GM18502 (cell line): ENCODE results near the gene MPPED2.

ENCODE experiments used
- ATAC-seq: cut with Tn5 transposase; IDR thresholded peaks from one replicate; pipeline ENCODE4 v1.9.1; 2021; ENCODE audit warnings: mild to moderate bottlenecking; ENCODE audit not compliant: unreplicated experiment, poor library complexity

Gene MPPED2

DNA sequence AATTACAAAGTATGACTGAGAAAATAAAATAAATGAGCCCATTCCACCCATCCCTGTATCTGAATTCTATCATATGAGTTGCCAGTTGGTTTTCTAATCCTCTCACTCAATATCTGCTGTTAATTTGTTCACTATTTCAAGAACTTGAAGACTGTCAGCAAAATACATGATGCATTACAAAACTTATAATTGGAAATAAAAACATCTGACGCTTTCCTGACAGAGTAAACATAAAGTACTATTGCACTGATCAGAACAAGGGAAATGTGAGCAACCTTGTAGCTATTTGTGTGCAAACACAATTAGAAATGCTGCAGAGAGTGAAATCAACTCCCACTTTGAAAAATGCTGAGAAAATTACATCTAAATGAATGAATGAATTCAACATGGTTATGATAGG lies 97.1 kb downstream of the MPPED2 start:
- ATAC-seq = no peak

DNA sequence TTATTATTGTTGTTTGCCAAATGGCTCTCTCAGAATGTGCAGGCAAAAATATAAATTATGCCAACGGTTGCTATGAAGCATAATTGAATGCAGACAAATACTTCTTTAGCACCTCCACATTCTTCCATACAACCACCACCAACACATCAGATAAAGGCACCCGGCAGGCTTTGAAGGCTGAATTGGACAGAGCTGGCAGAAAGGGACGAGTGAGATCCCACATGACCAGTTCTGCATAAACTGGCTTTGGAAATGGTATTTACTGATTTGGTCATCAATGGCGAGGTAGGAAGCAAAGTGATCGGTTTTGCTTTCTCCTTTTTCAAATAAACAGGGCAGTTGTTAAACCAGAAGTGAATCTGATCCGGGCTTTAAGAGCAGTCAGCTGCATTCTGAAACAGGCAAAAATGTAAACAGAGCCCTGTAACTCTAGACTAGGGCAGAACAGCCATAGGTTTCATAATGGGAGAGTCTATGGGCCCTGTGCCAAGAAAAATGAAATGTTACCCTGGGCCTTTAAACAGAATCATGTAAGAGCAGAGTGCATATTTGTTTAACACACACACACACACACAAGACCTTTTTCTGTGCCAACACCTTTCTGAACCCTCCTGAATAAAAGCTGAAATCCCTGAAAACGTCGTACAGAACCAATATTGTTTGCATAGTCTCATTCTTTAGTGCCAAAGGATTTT lies 97.7 kb downstream of the MPPED2 start:
- no peak for ATAC-seq

DNA sequence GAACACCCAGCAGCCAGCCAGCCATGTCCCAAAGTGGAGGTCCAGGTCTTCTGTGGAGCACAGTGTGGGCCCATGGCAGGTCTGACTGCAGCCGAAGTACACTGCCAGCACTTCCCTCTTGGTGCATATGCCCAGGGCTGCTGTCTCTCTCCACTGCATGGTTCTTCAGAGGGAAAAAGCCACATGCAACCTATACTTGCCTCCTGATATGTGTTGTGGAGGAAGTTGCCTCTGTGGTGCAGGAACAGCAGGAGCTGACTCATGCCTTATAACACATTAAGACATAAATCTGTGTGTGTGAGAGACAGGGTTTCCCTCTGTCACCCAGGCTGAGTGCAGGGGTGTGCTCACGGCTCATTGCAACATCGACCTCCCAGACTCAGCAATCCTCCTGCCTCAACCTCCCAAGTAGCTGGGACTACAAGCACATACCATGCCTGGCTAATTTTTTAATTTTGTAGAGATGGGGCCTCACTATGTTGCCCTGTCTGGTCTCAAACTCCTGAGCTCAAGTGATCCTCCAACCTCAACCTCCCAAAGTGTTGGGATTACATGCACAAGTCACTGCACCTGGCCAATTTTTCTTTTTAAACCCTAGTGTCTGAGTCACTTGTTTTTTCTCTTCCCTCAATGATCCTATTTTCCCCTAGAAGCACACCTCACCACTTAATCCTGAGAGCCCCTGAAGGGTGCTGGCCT lies 98.8 kb downstream of the MPPED2 start:
- no peak for ATAC-seq

DNA sequence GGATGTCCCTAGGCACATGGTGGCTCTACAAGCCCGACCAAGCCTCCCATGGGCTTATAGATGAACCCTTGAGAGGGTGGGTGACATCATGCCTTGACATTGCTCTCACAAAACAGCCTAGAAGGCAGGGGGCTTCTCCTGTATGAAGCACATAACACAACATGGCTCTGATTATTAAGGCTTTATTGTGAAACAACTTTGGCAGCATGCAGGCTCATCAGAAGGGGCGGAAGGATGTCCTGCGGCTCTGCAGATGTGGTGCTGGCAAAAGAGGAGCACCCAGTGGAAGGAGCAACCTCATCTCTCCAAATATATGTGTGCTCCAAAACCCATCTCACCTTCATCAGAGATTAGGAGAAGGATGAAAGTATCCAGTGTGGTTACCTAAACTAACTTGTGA lies 100.4 kb downstream of the MPPED2 start:
- ATAC-seq = no peak

DNA sequence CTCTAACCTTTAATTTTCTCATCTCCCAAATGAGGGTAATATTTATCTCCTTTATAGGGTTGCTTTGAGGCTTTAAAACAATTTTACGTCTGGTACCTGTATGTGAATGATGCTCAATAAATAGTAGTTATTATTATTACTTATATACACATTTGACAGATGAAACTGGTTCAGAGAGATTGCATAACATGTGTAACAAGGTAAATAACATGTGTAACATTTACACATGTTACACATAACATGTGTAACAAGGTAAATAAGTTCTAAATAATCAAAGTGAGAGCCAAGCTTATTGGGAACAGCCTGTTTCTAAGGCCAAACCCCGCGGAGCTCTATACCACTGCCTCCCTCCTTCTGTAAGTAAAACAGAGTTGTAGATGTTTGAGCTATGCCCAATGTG lies 100.9 kb downstream of the MPPED2 start:
- no peak for ATAC-seq

GRCh38 chr11:30483056-30483455 lies 103.1 kb downstream of the MPPED2 start:
- ATAC-seq = no peak

DNA sequence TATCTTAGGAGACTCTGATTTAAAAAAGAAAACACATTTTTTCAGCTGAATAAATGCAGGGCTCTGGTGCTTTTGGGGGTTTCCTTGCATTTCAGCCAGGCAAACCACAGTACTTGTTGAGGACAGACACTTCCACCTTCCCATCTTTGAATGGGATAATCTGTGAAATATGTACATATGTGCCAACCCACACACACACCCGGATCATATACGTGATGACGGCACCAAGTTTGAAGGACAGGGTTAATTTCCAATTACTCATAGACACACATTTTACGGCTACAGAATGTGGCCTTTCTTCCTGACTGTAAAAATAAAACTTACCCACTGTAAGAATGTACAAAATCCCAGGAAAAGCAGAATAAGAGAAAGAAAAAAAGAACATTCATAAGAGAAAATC lies 104.4 kb downstream of the MPPED2 start:
- no peak for ATAC-seq

GRCh38 chr11:30481330-30481729 lies 104.8 kb downstream of the MPPED2 start:
- ATAC-seq = no peak

DNA sequence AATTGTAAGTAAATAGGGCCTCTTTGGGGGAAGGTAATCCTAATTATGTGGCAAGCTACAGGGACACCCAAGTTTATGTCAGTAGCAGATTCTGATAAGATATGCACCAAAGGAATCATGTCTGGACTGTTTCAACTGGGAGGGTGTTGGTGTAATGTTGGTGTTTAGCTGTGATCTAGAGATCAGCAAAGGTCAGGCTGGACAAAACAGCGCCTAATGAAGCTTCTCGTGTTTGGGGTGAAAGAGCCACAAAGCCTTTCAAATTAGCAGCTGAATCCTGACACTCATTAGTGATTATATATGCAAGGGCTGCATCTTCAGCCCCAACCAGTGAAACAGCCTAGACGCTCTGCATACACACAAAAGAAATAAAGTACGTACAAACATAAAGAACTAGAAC lies 106.3 kb downstream of the MPPED2 start:
- no peak for ATAC-seq

DNA sequence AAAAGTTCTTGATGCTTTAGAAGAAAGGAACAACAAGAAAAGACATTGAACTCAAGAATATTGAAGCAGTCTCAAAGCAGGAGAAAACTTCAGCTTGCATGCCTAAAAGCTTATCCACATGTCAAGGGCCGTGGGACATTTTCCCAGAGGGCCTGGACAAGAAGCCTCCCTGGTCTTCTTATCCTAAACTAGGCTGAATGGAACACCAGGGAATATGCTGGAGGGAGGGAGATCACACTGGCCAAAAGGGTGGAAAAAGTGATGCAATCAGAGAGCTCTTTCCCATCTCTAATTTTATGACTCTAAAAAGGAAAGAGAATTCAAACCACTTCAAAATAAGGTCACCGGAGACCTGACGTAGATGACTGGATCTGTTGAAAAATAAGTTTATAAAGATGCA lies 107.2 kb downstream of the MPPED2 start:
- ATAC-seq = no peak

DNA sequence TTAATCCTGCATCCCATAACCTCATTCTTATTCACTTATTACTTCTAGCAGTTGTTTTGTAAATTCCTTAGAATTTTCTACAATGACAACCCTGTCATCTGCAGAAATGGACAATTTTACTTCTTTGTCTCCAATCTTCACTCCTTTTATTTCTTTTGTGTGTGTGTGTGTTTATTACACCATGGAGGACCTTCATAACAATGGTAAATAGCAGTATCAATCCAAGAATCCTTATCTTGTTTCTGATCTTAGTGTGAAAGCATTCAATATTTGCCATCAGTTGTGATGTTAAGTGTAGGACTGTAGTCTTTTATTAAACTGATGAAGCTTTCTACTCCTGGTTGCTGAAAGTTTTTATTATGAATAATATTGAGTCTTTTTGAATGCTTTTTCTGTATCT lies 109.1 kb downstream of the MPPED2 start:
- no peak for ATAC-seq

- ATAC-seq = no peak
Measured at GRCh38 chr11:30474151-30474954, 111.8 kb downstream of the MPPED2 start.

DNA sequence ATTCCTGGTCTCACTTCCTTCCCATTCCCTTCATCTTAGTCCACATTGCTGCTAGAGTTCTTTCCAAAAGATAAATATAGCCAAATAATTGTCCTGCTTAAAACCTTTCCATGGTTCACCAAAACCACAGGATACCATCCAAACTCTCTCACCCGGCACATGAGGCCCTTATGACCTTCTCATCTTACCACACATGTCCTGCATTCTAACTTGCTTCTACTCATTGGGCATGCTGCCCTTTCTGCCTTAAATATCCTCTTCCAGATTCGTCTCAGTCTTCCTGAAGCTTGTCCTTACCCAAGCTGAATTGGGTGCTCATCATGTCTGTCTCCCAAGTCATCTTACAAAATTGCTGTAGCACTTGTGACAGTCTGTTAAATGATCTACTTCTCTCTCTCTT lies 114.9 kb downstream of the MPPED2 start:
- no peak for ATAC-seq

DNA sequence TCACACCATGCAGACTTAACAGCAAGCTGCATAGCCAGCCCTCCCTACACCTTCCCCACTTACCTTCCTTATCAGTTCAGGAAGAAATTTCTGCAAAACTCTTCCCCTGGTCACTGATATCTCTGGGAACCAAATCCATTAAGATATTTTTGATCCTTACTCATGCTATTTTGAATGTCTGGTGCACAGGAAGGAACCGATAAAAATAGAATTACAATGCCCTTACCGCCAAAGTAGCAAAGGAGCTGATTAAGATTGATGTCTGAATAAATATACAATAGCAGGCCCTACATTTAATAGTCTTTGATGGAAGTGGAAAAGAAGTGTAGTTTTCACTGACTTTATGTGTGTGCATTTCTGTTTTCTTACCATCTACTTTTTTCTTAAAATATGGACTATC lies 117.3 kb downstream of the MPPED2 start:
- no peak for ATAC-seq

GRCh38 chr11:30467176-30467575 lies 119.0 kb downstream of the MPPED2 start:
- no peak for ATAC-seq

- peak; percentile 52 for ATAC-seq
Measured at GRCh38 chr11:30465623-30466022, 120.5 kb downstream of the MPPED2 start.

- ATAC-seq = no peak
Measured at GRCh38 chr11:30465192-30465591, 121.0 kb downstream of the MPPED2 start.

DNA sequence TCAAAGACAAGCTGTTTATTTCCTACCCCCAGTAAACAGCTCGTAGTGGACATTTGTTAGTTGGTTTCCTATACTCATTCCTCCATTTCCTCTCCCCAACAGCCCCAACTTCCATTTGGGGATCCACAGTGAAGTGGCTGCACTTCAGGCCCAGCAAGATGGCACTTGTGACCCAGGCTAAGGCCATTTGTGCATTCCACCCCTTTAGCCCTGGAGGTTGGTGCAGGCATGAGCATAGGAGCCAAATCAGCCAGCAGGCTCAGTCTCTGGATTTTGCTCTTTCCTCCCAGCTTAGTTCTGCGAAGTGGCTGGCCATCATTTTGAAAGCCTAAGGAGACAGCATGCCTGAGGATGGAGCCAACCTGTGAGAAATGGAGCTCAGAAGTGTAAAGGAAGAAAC lies 122.9 kb downstream of the MPPED2 start:
- ATAC-seq = no peak

GRCh38 chr11:30462421-30462820 lies 123.7 kb downstream of the MPPED2 start:
- ATAC-seq = no peak

DNA sequence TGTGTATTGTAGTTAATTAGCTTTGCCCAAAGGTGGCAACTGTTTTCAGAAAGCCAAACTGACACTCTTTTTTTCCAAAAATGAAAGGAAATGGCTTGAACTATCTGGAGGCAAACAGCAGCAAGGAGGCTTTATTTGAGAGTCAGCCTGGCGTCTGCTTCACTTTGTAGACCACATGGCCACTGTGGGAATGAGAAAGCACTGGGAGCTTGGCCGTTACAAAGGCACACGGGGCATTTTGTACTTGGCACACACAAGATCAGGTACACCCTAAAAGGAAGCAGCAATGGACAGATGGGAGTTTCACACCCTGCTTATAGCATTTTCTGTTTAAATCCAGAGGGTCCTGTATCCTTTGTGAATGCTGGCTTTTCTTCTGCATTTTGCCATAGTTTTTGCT lies 126.3 kb downstream of the MPPED2 start:
- ATAC-seq = no peak

- ATAC-seq = no peak
Measured at GRCh38 chr11:30459306-30459705, 126.8 kb downstream of the MPPED2 start.
